ENCODE data around the gene ERICH4.
"Not testable (repeated sequence)": the region's sequence is repeated elsewhere in the genome, so short reads cannot be mapped to it uniquely, and the experiment has no call there.

The ERICH4 gene

DNA sequence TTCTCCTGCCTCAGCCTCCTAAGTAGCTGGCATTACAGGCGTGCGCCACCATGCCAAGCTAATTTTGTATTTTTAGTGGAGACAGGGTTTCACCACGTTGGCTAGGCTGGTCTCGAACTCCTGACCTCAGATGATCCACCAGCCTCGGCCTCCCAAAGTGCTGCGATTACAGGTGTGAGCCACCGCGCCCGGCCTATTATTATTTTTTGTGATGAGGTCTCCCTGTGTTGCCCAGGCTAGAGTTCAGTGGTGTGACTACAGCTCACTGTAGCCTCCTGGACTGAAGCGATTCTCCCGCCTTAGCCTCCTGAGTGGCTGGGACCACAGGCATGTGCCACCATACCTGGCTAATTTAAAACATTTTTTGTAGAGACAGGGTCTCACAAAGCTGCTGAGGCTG is 7.6 kb upstream of the ERICH4 start:
- not testable (repeated sequence) for DNase-seq (ENCODE audit: low read depth in 1 of 2, low spot score in 1 of 2)

DNA sequence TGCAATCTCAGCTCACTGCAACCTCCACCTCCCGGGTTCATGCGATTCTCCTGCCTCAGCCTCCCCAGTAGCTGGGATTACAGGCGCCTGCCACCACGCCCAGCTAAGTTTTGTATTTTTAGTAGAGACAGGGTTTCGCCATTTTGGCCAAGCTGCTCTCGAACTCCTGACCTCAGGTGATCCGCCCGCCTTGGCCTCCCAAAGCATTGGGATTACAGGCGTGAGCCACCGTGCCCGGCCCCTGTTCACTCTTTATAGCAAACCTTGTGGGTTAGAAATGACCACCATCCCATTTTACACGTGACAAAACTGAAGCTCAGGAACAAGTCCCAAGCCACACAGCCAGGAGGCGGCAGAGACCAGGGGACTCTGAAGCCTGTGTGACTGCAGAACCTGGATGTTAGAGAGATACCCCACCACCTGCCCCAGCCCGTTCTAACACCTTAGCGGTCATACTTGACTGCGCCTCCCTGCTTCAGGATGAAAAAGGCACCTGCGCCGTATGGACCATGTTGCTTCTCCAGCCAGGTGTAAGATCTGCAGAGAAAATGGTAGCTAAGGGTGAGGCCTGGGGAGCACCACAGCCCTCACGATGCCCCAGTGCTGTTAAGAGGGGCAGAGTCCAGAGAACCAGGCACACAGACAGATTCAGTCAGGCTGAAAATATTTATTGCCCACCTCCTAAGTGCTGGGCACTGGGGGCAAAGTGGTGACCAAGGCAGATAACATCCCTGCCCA is 6.9 kb upstream of the ERICH4 start:
- DNase-seq (ENCODE audit: low read depth in 1 of 2, low spot score in 1 of 2): no peak

DNA sequence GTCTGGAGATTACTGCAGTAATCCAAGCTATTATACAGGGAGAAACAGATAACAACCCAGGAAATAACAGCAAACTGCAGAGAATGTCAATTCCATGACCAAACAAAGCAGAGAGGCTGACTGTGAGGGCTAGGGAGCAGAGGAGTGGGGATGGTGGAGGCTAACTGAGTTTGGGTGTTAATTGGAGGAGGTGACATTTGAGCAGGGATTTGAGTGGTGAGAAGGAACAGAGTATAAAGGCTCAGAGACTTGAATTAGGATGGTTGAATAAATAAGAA is 6.3 kb upstream of the ERICH4 start:
- DNase-seq (ENCODE audit: low read depth in 1 of 2, low spot score in 1 of 2): no peak

DNA sequence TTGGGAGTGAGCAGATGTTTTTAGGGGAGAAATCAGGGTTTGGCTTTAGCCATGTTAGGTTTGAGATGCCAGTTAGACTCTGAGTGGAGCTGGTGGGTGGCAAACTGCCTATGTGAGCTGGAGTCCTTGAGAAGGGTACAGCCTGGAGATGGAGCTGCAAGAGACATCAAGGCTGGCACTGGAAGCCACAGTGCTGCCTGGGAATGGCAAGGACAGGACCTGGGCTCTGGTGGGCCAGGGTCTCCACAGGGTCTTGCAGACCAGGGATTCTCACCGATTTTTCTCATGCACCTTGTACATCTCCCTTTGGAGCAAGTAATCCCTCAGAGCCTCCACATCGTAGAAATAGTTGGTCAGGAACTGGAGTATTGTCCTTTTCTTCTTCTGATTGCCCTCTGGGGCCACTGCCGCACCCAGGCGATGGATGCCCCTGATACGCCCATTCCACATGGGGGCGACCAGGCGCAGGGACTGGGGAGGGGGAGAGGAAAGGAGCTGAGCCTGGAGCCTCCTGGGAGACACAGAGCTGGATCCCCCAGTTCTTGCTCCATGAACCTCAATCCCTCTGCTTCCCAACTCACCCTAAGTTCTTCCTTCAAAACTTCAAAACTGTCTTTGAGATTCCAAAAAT is 4.9 kb upstream of the ERICH4 start:
- DNase-seq (ENCODE audit: low read depth in 1 of 2, low spot score in 1 of 2): no peak

DNA sequence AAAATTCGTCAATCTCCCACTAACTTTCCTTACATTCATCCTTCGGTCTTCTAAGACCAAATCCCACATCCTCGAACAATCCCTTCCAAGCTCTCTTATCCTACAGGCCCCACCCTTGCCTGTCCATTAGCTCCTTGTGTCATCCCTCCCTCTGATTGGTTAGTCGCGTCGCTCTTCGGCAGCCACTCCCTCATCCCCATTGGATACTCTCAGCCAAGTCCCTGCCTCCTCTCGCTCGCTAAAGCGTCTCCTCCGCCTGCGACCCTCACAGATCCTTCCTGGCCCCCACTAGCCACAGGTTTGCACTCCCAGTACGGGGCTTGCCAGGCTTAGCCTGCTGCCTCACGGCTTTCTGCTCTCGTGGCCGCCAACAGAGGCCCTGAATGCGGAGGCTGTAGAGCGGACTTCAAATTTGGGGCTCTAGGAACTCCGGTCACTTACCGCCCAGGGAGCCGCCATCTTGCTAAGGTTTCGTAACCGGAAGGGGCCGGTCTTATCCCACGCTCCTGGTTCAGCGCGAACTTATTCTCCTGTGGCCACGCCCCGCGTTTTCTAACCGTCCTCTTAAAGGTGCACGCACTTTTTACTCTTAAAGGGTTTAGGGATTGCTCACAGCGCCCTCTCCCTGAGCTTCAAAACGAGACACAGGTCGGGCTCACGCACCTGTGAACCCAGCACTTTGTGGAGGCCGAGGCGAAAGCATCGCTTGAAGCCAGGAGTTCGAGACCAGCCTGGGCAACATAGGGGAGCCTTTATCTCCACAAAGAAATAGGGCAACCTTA is 3.3 kb upstream of the ERICH4 start, which contains the start of gene DMAC2:
Gene DMAC2 (minus strand): TSS at position 472 of the 782 bp plus-strand sequence. CDS start 13 bp downstream, at position 459.
- DNase-seq (ENCODE audit: low read depth in 1 of 2, low spot score in 1 of 2): peak; percentile 87 to 96

DNA sequence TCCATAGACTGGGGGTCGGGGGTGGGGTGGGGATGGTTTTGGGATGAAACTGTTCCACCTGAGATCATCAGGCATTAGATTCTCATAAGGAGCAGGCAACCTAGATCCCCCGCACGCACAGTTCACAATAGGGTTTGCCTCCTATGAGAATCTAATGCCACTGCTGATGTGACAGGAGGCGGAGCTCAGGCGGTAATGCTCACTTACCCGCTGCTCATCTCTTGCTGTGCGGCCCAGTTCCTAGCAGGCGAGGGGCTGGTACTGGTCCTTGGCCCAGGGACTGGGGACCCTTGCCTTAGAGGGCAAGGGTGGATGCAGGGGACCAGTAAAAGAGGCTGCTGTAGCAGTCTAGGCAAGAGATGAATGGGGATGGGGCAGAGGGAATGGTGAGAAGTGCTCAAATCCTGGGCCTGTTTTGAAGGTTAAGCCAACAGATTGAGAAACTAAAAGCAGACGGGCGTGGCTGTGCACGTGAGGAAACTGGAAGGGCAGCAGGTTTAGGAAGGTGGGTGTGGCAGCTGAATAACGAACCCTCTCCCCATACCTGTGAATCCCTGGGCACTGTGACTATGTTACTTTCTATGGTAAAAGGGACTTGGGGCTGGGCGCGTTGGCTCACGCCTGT is 1.5 kb upstream of the ERICH4 start:
- DNase-seq (ENCODE audit: low read depth in 1 of 2, low spot score in 1 of 2): no peak

DNA sequence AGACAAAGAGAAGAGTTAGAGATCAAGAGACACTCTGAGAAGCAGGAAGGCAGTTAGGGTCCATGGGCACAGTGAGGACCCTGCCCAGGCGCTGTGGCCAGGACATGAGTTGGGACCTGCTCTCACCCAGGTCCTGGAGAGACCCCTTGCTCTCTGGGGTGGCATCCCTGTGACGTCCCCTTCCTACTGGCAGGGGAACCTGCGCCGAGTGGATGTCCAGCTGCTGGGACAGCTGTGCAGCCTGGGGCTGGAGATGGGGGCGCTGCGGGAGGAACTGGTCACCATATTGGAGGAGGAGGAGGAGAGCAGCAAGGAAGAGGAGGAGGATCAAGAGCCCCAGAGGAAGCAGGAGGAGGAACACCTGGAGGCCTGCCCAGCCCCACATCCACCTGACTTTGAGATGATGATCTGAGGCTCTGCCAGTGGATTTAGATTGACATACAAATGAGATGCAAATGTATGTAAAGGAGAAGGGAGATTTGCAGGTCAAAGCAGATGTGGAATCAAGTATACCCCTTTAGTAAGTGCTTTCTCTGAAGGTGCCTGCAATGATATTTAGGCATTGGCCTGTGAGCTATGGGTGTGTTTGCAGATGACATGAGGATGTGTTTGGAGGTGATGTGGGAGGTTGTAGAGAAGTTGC is 978 bp downstream of the ERICH4 start:
- no peak for DNase-seq (ENCODE audit: low read depth in 1 of 2, low spot score in 1 of 2)

DNA sequence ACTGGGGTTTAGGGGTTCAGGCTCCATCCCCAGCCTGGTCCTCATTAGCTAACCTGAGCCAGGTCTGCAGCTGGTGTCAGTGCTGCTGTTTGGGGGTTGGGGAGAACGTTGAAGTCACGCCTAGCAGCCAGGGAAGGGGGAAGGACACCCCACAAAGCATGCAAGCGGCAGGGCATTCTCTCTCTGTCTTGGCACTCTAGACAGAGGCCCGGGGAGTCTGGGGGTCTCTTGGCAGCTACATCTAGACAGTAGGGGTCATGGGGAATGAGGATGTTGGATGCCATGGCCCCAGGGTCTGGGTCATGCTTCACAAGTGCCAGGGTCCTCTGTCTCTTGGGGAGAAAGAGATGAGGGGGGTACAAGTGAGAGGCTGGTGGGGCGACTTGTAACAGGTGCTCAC is 2.6 kb downstream of the ERICH4 start:
- DNase-seq (ENCODE audit: low read depth in 1 of 2, low spot score in 1 of 2): no peak

DNA sequence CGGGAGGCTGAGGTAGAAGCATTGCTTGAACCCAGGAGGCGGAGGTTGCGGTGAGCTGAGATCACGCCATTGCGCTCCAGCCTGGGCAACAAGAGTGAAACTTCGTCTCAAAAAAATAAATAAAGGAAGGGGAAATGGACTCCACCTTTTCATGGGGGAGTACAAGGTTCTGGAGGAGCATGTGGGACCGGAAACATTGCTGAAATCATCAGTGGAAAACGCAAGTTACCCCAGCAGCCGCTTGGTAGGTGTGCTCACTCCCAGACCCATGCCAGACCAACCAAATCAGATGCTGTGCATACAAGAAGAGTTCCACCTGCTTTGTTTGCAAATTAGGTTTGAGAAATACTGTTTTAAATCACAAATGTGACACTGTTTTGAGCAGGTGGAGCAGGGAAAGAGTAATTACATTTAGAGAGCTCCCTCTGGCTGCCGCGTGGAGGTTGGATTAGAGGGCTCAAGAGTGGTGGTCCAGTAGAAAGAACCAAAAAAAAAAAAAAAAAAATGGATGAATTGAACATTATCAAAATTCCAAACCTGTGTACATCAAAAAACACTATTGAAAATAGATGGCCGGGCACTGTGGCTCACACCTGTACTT is 4.9 kb downstream of the ERICH4 start:
- DNase-seq (ENCODE audit: low read depth in 1 of 2, low spot score in 1 of 2): no peak

DNA sequence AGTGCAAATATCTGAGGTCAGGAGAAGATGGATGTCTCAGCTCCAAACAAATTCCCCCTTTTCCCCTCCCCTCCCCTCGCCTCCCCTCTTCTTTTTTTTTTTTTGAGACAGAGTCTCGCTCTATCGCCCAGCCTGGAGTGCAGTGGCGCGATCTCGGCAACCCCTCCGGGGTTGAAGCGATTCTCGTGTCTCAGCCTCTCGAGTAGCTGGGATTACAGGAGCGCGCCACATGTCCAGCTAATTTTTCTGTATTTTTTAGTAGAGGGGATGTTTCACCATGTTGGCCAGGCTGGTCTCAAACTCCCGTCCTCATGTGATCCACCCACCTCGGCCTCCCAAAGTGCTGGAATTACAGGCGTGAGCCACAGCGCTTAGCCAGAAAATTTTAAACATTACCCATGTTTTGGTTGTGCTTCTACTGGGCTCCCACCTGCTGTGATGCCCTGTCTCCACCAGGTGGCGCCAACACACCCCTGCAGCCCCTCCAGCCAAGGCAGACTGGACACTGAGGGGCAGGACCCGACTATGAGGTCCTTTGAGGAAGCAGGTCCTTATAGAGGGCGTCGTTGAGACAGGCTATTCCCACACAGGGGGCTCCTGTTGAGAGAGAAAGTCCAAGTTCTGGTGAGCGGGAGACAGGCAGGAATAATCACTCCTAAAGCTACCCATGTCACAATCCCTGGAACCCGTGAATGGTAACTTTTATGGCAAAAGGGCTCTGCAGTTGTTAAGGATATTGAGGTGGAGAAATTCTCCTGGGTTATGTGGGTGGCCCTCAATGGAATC is 6.3 kb downstream of the ERICH4 start:
- DNase-seq (ENCODE audit: low read depth in 1 of 2, low spot score in 1 of 2): peak; percentile 48 to 62

DNA sequence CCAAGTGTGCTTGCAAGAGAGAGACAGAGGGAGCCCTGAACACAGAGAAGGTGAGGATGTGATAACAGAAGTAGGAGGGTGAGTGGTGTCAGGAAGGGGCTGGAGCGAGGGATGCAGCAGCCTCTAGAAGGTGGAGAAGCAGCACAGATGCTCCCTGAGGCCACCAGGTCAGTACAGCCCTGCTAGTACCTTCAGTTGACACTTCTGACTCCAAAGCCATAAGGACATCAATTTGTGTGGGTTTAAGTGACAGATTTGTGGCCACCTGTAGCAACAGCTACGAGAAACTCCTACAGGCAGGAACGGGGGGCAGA is 6.9 kb downstream of the ERICH4 start:
- no peak for DNase-seq (ENCODE audit: low read depth in 1 of 2, low spot score in 1 of 2)

DNA sequence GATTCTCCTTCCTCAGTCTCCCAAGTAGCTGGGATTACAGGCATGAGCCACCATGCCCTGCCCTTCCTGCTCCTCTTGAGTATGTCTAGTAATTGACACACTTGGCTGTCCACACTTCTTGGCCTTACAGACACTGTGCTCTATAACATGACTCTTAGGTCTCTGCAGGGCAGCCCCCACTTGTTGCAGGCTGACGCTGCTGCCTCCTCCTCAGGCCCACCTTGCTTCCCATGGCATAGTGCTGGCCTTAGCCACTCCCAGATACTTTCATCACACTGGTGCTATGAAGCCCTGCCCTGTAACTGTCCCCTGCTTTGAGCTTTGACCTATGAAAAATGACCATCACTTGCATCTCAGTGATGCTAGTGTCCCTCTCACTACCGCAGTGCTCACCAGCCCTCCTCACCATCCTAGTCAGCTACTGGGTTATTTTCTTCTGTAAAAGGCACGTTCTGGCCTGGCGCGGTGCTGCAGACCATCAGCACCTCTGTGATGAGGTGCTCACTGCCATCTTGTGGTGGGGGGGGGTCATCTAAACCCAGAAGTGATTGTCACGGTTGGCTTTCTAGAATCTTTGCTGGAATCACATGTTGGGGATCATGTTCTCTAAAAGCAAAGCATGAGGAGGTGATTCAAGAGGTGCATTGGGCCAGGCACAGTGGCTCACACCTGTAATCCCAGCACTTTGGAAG is 9.8 kb downstream of the ERICH4 start:
- no peak for DNase-seq (ENCODE audit: low read depth in 1 of 2, low spot score in 1 of 2)

DNA sequence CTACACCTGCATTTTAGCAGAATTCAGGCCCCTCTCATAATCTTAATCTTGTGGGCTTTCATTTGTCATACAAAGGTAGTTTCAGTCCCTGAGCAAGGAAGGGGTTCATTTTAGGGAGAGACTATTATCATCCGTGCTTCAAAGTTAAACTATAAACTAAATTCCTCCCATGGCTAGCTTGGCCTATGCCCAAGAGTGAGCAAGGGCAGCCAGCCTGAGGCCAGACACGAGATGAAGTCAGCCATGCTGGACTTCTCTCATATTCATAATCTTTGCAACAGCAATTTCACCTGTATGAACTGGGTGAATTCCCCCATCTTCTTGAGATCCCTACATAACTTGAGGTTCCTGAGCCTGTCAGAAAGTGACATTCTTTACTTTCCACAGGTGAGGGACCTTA is 13.0 kb downstream of the ERICH4 start:
- no peak for DNase-seq (ENCODE audit: low read depth in 1 of 2, low spot score in 1 of 2)

DNA sequence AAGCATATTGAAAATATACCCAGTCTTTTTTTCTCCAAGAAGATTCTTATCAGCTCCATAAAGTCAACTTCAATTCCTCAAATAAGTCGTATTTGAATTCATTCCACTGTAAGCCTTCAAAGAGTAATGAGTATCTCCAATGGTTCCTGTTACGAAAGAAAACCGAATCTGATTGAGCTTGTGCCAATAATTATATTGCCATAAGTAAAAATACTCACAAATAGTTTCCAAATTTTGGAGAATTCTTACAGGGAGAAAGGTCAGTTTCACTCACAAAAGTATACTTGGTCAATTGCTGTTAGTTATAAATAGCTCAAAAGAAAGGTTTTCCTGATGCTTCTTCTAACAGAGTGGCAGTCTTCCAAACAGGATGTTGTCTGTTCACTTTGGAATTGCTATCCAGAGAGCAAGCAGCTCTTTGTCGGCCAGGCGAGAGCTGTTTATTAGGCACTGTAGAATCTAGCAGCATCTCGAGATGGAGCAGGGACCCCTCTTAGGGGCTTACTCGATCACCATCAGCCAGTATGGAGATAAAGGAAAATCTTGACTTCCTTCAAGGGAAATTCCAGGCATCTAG is 13.5 kb downstream of the ERICH4 start:
- DNase-seq (ENCODE audit: low read depth in 1 of 2, low spot score in 1 of 2): no peak

DNA sequence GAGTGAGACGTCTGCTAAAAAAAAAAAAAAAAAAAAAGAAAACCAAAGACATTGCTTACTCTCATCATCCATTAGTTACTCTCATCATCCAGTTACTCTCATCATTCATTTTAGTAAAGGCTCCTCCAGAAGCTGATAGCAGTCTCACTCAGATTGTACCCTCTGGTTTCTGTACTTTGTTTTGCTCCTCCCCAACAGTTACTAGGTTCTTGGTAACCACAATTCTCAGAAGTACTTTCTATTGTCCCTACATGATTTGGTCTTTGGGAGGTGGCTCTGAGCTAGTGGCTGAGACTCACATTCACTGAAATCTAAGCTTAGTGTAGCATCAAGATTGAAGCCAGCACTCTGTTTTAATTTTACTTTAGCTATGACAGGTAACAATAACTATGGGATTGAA is 14.3 kb downstream of the ERICH4 start:
- DNase-seq (ENCODE audit: low read depth in 1 of 2, low spot score in 1 of 2): no peak

DNA sequence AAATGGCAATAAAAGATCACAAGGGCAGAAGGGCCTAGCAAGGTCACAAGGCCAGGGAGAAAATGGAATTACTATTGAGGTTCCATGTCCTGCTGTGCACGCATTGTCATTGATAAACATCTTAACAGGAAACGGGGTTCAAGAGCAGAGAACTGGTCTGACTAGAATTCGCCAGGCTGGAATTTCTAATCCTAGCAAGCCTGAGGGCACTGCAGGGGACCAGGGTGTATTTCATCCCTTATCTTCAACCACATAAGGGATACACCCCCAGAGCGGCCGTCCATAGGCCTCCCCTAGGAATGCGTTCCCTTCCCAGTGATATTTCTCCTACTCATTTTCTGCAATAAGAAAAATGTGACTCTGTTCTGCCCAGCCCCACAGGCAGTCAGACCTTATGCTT is 19.5 kb downstream of the ERICH4 start:
- no peak for DNase-seq (ENCODE audit: low read depth in 1 of 2, low spot score in 1 of 2)

DNA sequence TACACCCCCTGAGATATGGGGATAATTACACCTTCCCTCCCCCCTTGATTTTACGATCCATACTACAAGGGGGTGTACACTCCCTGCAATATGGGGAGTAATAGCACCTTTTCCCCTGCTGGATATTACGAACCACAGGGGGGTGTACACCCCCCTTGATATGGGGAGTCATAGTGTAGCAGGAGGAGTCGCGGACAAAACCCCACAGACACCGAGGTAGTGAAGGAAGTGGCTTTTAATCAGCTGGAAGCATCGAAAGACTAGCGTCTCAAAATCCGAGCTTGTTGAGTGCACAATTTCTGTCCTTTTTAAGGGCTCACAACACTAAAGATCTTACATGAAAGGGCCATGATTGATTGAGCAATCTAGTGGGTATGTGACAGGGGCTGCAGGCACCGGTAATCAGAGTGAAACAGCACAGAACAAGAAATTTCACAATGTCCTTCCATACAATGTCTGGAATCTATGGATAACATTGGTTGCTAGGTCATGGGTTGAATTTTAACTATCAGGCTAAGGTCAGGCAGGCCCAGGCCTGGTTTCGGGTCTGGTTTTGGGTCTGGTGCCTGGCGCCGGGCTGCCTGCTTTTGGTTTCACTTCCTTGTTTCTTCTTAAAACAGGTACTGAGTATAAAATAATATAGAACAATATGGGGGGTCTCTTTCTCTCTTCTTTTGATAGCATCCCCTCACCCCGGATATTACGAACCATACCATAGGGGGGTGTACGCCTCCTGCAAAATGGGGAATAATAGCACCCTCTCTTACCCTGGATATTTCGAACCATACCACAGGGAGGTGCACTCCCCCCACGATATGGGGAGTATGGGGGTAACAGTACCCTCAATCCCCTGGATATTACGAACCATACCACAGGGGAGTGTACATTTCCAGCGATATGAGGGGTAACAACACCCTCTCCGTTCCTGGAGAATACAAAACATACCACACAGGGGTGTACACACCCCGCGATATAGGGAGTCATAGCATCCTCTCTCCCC is 20.6 kb downstream of the ERICH4 start:
- not testable (repeated sequence) for DNase-seq (ENCODE audit: low read depth in 1 of 2, low spot score in 1 of 2)

DNA sequence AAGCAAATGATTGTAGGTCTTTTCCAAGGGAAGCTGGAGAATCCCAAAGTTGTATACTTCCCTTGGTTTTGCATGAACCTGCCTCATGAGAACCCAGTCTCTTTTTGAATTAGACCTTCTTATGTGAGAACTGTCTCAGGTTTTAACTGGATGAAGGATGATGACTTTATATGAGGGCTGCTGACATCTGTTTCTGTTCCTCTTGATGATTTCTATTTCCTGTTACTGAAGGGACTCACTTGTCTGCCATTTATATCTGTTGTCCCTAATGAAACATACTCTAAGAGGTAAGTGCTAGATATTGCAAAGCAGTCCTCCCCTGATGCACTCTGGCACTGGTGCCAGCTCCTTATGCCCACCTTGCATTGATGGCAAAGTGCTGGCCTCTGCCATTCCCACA is 33.6 kb downstream of the ERICH4 start:
- DNase-seq (ENCODE audit: low read depth in 1 of 2, low spot score in 1 of 2): no peak
